ENCODE results near the gene FILIP1. TPM values are rescaled to one million over a fixed set of nuclear protein-coding genes. Genes with fewer than 3 reads are reported as not detected.
A peak's percentile ranks its signal among the peaks of the same experiment; 100 is the strongest.

FILIP1 gene
- total RNA-seq, 4 donors from 2014 or later: 6.0 to 12.3 (median 7.2) TPM

DNA sequence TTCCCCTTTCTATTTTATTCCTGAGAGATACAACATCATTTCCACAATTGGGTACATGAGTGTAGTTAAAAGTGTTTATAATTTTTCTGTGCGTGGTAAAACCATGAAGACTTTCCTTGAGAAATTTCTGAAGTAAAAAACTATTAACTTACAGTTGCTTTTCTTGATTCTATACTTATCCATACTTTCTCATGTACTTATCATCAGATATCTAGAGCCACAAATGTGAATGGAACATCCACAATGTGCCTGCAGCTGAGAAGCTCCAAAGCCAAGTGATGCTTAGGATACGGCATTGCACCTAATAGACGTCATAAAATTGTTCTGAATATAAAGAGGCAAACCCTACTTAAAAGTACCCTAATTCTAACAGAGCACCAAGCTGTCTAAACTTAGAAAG is 2.9 kb downstream of the FILIP1 start:
- intact Hi-C loops (cut with DNase I; ENCODE audit: low total_unique reads): no loop called here

DNA sequence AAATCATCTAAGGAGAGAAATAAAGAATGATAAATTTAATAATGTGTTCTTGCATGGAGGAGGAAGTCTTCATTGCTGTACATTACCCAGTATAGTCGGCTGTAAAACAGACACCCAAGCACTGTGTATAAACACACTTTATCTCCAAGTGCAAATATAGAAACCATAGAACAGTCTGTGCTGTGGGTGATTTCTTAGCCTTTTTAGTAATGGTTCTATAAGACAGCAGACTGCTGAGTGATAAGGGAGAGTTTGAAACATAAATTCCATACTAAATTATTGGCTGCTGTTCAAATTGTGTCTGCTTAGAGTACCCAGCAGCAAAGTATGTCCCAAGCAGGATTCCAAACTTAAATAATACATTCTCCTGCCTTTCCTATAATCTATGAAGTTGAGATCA is 4.6 kb downstream of the FILIP1 start:
- Histone ChIP-seq H3K36me3 (no peaks in the 10 kb centered on the region), H3K4me1 (peaks cover 0 to 24% (median 4%) of the 10 kb centered on the region in 4 donors), H3K27me3 (no peaks in the 10 kb centered on the region), H3K4me3 (peak overlapping the region in 1 of 4 donors; percentile 13), H3K27ac (peak overlapping the region; percentile 65 to 85 (median 74)), H3K9me3 (no peaks in the 10 kb centered on the region)
- intact Hi-C loops (cut with DNase I; ENCODE audit: low total_unique reads) (no loop called here), in situ Hi-C loops (cut with MboI; ENCODE audit: low pct_ligation_motif_present in 1 of 4, low pct_unique_long_range_greater_than_20kb in 1 of 4, low sequenced_read_pairs in 3 of 4) (no loop called here)
- TF ChIP-seq EP300 (IDR thresholded peaks at IDR 0.05; ENCODE audit: low read depth) (no peak), POLR2A (IDR thresholded peaks at IDR 0.05) (no peak), POLR2AphosphoS5 (IDR thresholded peaks at IDR 0.05) (no peak)
- TF ChIP-seq, protein P1, sequence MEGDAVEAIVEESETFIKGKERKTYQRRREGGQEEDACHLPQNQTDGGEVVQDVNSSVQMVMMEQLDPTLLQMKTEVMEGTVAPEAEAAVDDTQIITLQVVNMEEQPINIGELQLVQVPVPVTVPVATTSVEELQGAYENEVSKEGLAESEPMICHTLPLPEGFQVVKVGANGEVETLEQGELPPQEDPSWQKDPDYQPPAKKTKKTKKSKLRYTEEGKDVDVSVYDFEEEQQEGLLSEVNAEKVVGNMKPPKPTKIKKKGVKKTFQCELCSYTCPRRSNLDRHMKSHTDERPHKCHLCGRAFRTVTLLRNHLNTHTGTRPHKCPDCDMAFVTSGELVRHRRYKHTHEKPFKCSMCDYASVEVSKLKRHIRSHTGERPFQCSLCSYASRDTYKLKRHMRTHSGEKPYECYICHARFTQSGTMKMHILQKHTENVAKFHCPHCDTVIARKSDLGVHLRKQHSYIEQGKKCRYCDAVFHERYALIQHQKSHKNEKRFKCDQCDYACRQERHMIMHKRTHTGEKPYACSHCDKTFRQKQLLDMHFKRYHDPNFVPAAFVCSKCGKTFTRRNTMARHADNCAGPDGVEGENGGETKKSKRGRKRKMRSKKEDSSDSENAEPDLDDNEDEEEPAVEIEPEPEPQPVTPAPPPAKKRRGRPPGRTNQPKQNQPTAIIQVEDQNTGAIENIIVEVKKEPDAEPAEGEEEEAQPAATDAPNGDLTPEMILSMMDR (IDR thresholded peaks at IDR 0.05): no peak
- 0 to 8% methylated on average over 1 of the region's 1 CpG for WGBS, 2 donors (ENCODE audit: low coverage in 1 of 2)
- no peak for DNase-seq

More for the DNA sequence above, 2.9 kb downstream of the FILIP1 start:
- DNase-seq: no peak
- Histone ChIP-seq H3K36me3 (no peaks in the 10 kb centered on the region), H3K4me1 (peaks cover 0 to 37% (median 4%) of the 10 kb centered on the region in 4 donors), H3K9me3 (no peaks in the 10 kb centered on the region), H3K4me3 (peak overlapping the region in 3 of 4 donors; percentile 21 to 38 (median 30)), H3K27me3 (no peaks in the 10 kb centered on the region), H3K27ac (peak overlapping the region; percentile 65 to 85 (median 74))
- no peak for TF ChIP-seq POLR2A (IDR thresholded peaks at IDR 0.05)
- no peak for TF ChIP-seq POLR2AphosphoS5 (IDR thresholded peaks at IDR 0.05)
- 70 to 84% methylated on average over 3 of the region's 3 CpGs for WGBS, 2 donors (ENCODE audit: low coverage in 1 of 2)
- in situ Hi-C loops (cut with MboI; ENCODE audit: low pct_ligation_motif_present in 1 of 4, low pct_unique_long_range_greater_than_20kb in 1 of 4, low sequenced_read_pairs in 3 of 4): no loop called here

DNA sequence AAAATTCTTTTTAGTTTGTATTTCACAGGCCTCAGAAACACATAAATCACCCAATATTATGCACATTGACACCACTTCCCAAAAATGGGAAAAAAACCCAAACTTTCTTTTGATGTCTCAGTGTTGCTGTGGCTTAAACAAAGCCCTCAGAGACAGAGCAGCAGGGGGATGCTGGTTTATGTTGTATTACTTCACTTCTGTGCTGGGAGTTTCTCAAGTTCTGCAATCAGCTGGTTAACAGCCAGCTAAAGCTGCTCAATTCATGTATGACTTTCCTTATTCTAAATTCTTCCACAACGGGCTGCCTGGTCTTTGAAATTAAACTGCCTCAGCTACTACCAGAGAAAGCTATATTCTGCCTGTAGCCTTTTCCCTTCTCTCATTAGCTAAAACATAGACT is 5.6 kb downstream of the FILIP1 start:
- Histone ChIP-seq H3K4me3 (no peak overlapping the region), H3K27me3 (no peaks in the 10 kb centered on the region), H3K4me1 (peaks cover 0 to 24% (median 4%) of the 10 kb centered on the region in 4 donors), H3K36me3 (no peaks in the 10 kb centered on the region), H3K9me3 (no peaks in the 10 kb centered on the region), H3K27ac (peak overlapping the region; percentile 65 to 85 (median 74))
- no peak for DNase-seq
- 34 to 44% methylated on average over 1 of the region's 1 CpG for WGBS, 2 donors (ENCODE audit: low coverage in 1 of 2)
- intact Hi-C loops (cut with DNase I; ENCODE audit: low total_unique reads) (no loop called here), in situ Hi-C loops (cut with MboI; ENCODE audit: low pct_ligation_motif_present in 1 of 4, low pct_unique_long_range_greater_than_20kb in 1 of 4, low sequenced_read_pairs in 3 of 4) (no loop called here)
- TF ChIP-seq POLR2AphosphoS5 (IDR thresholded peaks at IDR 0.05) (no peak), EP300 (IDR thresholded peaks at IDR 0.05; ENCODE audit: low read depth) (no peak), POLR2A (IDR thresholded peaks at IDR 0.05) (no peak)
- TF ChIP-seq, protein P1 (IDR thresholded peaks at IDR 0.05): no peak

DNA sequence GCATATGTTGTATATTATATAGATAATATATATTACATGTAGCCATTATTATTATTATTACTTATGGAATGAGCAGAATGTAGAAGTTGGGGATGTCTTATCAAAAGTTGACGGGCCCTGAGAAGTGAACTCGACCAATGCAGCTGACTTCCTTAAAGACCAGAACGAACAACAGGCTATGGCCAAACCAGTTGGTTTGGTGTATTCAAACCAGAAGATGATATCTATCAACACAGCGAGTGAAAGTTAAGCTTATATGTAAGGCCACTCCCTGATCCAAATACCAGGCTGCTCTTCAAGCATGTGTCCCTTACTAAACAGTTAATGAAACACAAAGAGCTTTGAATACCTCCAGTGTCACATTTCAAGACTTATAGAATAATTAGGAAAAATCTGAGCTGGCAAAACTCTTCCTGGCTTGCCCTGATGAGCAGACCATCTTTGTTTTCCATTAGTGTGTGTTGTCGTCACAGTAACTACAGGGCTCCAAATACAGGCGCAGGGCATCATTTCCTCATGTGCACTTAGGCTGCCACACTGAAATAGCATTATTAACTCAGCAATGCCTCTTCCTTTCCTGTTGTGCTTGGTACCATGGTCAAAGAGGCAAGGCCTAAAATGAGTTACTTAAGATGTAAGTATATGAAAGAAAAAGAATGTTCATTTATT is 6.6 kb downstream of the FILIP1 start:
- intact Hi-C loops (cut with DNase I; ENCODE audit: low total_unique reads) (no loop called here), in situ Hi-C loops (cut with MboI; ENCODE audit: low pct_ligation_motif_present in 1 of 4, low pct_unique_long_range_greater_than_20kb in 1 of 4, low sequenced_read_pairs in 3 of 4) (no loop called here)
- Histone ChIP-seq H3K4me3 (no peak overlapping the region), H3K4me1 (peaks cover 0 to 24% (median 4%) of the 10 kb centered on the region in 4 donors), H3K36me3 (no peaks in the 10 kb centered on the region), H3K27me3 (no peaks in the 10 kb centered on the region), H3K27ac (peak overlapping the region; percentile 65 to 85 (median 74)), H3K9me3 (no peaks in the 10 kb centered on the region)
- WGBS, 2 donors (ENCODE audit: low coverage in 1 of 2): 86 to 97% methylated on average over 5 to 6 of the region's 6 CpGs
- TF ChIP-seq EP300 (IDR thresholded peaks at IDR 0.05; ENCODE audit: low read depth): no peak
- TF ChIP-seq POLR2AphosphoS5 (IDR thresholded peaks at IDR 0.05): no peak
- no peak for TF ChIP-seq POLR2A (IDR thresholded peaks at IDR 0.05)
- TF ChIP-seq, protein P1 (IDR thresholded peaks at IDR 0.05): no peak
- no peak for DNase-seq
